ENCODE data around the gene NOTCH1.

Gene NOTCH1

DNA sequence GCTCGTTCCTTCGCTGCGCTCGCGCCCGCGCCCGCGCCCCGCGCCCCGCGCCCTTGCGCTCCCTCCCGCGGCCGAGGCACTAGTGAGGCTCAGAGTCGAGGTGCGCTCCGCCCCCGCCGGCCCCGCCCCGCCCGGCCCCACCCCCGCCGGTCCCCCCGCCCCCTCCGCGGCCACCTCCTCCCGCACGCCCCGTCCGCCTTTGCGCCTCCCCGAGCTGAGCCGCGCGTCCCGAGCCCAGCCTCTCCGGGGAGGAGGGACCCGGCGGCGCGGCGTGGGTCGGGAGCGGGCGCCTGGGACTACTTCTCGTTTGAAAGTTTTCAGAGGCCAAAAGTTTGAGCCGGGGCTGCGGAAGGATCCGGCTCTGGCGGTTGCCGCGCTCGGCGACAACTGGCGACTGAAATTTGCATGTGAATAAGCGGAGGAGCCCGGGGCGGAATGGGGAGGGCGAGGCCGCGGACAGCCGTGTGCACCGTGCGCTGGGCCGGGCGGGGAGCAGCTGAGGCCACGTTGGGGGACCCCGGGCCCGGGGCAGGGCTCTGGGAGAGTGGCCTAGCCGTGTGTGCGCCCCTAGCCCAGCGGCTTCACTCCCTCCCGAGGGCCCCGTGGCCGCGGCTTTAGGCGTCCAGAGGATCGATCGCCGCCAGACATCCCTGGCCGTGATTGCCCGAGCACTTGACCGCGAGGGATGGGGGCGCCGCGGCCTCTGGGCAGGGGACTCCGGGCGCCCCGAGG lies at the start of gene NOTCH1:
Gene NOTCH1 (minus strand): TSS at position 84 of the 732 bp plus-strand sequence. CDS start 262 bp downstream, outside the sequence.
- peak; percentile 59 for TF ChIP-seq POLR2A (IDR thresholded peaks at IDR 0.05; ENCODE audit: low read depth, low read length)
- FAIRE-seq (no peak), DNase-seq (ENCODE audit: insufficient read length, low spot score) (peak; percentile 99)

DNA sequence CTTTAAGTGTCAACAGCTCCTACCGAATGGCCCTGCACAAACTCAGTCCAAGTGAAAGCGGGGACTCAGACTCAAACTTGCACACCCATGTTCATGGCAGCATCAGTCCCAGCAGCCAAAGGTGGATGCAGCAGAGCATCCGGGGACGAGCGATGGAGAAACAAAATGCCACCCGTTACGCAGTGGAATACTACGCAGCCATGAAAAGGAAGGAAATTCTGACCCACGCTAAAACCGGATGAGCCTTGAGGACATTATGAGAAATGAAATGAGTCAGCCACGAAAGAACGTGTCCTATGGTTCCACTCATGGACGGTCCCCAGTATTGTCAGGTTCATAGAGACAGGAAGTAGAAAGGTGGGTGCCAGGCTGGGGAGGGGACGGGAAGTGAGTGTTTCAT lies 48.6 kb upstream of the NOTCH1 start:
- no peak for DNase-seq (ENCODE audit: insufficient read length, low spot score)
- FAIRE-seq, result no peak
- no peak for TF ChIP-seq POLR2A (IDR thresholded peaks at IDR 0.05; ENCODE audit: low read depth, low read length)

DNA sequence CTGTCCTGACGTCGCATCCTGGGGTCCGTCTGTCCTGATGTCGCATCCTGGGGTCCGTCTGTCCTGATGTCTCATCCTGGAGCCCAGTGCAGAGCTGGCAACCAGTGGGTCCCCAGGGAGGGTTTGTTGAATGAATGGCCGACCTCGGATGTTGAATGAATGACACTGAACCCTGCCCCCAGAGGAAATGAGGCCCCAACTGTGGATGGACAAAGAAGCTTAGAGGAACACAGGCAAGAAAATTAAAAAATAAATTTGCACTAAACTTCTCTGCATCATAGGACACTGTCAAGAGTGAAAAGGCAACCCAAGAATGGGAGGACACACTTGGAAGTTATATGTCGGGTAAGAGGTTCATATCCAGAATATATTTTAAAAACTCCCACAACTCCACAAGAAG lies 47.7 kb upstream of the NOTCH1 start:
- DNase-seq (ENCODE audit: insufficient read length, low spot score) (no peak), FAIRE-seq (no peak)
- TF ChIP-seq POLR2A (IDR thresholded peaks at IDR 0.05; ENCODE audit: low read depth, low read length), result no peak

DNA sequence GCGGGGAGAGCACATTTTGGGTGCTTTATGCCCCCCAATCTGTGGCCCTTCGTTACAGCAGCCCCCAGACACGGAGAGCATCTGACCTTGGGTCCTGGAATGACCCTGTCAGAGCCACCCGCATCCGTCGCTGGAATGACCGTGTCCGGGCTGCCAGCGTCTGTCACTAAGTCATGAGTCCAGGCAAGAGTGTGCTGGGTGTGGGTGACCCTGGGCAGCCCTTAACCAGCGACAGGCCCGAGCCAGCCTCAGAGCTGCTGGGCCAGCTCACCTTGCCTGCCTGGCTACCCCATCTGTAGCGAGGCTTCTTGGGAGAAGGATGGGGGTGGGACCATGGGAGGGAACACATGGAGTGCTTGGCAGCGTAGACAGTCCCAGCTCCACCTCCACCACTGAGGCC lies 46.8 kb upstream of the NOTCH1 start:
- no peak for DNase-seq (ENCODE audit: insufficient read length, low spot score)
- FAIRE-seq, result no peak
- TF ChIP-seq POLR2A (IDR thresholded peaks at IDR 0.05; ENCODE audit: low read depth, low read length), result no peak

DNA sequence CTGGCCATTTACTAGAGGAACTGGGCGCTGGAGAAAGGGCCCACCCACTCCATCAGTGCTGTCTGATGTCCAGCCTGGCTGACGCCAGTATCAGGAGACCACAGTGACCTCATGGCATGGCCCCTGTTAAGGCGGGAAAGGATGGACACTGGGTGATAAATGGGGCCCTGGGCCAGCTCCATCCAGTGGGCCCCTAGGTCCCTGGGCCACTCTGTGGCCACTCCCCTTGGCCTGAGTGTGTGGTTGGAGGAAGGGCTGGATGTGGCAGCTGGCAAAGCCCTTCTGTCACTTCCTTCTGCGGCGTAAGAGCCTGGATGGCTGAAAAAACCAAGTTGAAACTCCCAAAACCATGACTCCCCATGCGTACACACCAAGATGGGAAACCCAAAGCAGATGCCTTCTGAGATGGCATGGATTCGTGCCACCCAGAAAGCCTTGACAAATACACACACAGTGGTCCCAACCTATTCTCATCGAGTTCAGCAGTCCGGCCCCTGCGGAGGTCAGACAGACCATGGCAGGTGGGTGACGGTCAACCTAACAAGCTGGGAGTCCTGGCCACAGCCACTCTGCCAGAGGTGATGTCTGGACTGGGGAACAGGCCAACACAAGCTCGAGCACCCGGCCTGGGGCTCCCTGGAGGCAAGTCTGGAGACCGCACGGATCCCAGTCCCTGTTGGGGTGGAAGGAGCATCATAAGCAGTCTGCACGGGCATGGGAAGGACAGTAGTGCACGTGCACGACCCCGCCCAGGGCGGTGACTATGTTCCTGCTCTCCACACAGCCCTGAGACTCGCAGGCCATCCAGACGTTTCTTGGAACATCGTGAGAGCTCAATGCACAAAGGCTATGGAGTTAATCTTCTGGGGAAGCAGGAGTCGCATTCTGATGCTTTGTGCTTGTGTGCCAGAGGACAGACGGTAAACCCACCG lies 45.2 kb upstream of the NOTCH1 start:
- FAIRE-seq, result no peak
- DNase-seq (ENCODE audit: insufficient read length, low spot score), result no peak
- TF ChIP-seq POLR2A (IDR thresholded peaks at IDR 0.05; ENCODE audit: low read depth, low read length), result no peak

DNA sequence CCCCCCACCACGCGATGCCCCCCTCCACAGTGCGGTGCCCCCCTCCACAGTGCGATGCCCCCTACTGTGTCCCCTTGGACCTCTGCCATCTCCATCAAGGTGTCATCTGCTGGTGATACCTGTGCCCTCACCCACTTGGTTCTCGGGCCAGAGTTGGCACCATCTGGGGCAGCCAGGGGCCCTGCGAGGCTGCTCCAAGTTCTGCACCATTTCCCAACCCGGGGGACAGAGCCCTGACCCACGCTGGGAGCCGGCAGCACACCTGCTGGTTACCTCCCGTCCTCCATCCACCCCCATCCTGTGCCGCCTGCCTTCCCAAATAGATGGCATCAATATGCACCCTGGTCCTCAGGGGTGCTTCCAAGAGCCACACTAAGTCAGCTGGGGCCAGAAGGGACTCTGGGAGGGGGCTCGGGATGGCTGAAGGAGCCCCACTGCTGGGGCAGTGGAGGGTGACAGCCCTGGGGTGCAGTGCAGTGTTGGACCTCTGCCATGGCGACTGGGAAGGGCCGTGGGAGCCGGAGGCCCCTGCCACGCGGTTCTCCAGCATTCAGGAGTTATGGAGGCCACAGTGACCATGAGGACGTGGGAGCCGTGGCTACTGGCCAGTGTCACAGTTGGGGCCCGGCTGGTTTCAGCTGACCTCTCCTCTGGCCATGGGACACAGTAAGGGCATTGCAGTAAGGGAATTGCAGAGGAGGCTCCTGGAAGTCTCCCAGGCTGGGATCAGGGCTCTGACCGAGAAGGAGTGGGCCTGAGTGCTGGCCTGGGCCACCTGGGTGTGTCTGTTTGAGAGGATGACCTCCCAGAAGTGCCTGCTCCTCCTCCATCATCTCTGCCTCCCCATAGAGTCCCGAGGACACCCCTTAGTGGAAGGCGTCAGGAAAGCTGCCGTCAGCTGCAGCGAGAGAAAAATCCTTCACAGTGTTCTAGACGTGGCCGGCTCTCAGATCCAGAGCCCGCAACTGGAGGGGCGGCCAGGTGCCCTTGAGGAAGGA lies 44.2 kb upstream of the NOTCH1 start:
- no peak for DNase-seq (ENCODE audit: insufficient read length, low spot score)
- no peak for TF ChIP-seq POLR2A (IDR thresholded peaks at IDR 0.05; ENCODE audit: low read depth, low read length)
- FAIRE-seq, result no peak

DNA sequence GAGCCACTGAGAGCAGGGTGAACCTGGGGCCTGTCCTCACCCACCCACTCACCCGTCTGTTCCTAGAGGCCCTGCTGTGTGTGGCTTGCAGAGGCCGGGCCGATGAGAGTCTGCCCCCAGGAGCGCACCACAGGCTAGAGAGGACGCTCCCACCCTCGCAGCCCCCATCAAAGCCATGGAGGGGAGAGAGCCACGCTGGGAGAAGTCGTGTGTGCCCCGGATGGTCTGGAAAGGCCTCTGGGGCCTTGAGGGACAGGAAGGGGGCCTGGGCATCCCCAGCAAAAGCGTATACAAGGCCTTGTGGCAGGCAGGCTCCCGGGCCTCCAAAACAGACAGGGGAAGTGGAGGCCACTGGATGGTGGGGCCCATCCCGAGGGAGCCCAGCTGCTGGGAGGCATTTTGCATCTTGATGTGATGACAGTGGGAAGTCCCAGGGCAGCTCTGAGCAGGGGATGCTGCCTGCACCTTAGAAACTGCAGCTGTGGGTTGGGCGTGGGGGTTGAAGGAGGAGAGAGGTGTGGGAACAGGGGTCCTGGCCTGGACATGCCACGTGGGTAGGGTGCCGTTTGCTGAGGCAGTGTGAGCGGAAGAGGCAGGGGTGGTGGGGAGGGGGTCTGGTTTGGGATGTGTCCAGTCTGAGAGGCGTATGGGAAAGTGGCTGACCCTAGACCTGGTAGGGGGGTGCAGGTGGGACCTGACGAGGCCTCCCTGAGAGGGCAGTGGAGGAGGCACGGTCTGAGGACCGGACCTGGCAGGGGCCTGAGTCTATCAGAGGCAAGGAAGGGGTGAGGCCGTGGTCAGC lies 43.0 kb upstream of the NOTCH1 start:
- no peak for TF ChIP-seq POLR2A (IDR thresholded peaks at IDR 0.05; ENCODE audit: low read depth, low read length)
- DNase-seq (ENCODE audit: insufficient read length, low spot score) (no peak), FAIRE-seq (no peak)

DNA sequence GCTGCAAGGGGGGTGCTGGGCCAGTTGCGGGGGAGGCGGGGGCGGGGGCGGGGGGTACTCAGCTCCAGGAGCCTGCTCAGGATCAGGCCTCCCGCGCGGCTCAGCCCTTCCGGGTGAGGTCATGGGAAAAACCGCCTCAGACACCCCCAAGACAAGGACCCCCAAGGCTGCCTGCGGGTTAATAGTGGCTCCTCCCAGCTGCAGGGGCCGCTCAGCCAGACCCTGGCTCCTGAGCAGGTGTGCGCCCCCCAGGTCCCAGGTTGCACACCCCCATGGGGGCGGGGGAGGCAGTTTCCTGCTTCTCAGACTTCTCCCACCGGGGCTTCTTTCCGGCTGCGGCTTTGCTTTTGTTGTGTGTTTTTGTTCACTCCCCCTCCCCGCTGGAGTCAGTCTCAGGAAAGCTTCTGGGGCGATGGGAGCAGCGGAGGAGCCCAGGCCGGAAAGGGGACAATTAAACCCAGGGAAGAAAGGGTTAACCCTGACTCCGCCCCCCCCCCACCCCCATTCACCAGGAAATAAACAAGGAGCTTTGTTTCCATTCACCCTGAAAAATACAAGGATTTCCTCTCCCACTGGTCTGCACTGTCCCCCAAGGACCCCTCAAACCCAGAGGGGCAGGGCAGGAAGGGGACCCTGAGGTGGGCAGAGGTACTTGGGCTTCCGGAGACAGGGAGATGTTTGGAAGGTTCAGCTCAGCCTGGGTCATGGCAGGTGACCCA lies 42.3 kb upstream of the NOTCH1 start:
- DNase-seq (ENCODE audit: insufficient read length, low spot score), result no peak
- FAIRE-seq, result no peak
- TF ChIP-seq POLR2A (IDR thresholded peaks at IDR 0.05; ENCODE audit: low read depth, low read length), result no peak

DNA sequence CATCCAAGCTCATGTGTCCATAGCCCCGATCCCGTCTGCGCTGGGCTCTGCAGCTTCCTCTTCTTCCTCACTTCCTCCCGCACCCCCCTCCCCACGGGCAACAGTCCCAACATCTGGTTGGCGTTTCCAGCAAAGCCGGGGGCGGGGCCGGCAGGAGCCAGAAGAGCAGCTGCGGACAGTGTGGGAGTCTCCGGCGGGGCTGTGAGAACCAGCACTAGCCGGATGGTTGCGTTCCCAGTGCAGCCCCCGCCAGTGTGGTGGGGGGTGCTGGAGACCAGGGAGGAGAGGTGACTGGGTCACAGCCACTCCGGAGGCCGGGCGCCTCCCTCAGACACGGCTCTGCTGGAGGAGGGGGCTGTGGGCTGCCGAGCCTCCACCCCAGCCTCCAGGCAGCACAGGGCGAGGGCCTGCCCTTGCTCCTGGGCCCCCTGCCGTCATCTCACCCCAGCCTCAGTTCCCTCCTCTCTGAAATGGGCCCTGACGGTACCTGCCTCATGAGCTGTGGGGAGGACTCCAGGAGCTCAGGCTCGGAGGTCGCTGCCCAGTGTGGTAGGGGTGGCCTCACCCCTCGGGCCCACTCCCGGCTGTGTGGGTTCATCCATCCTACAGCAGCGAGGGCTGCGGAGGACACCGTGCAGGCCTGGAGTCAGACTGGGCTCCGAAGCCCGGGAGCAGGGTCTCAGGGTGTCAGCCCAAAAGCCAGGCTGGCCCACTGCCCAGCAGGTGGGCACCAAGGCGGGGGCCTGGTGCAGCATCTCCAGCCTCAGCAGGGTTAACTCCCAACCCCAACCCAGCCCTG lies 41.5 kb upstream of the NOTCH1 start:
- no peak for TF ChIP-seq POLR2A (IDR thresholded peaks at IDR 0.05; ENCODE audit: low read depth, low read length)
- FAIRE-seq (no peak), DNase-seq (ENCODE audit: insufficient read length, low spot score) (no peak)

DNA sequence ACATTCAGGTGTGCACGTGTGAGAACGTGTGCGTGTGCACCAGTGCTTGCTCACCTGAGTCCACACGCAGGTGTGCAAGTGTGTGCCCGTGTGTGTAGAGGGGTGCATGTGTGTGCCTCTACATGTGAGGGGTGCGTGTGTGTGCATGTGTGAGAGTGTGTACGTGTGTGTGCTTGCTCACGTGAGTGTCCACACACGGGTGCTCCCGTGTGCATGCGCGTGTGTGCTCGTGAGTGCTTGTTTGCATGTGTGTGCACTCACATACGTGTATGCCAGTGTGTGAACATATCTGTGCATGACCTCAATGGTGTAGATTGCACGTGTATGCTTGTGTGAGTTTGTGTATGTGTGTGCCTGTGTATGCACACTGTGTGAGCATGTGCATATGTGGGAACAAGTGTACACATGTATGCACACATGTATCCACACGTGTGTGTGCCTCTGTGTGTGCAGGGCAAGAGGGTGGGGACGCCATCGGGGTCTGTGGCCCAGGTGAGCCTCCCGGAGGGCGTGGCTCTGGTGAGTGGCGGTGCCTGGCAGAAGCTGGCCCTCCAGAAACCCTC lies 40.6 kb upstream of the NOTCH1 start:
- DNase-seq (ENCODE audit: insufficient read length, low spot score) (no peak), FAIRE-seq (no peak)
- TF ChIP-seq POLR2A (IDR thresholded peaks at IDR 0.05; ENCODE audit: low read depth, low read length), result no peak

DNA sequence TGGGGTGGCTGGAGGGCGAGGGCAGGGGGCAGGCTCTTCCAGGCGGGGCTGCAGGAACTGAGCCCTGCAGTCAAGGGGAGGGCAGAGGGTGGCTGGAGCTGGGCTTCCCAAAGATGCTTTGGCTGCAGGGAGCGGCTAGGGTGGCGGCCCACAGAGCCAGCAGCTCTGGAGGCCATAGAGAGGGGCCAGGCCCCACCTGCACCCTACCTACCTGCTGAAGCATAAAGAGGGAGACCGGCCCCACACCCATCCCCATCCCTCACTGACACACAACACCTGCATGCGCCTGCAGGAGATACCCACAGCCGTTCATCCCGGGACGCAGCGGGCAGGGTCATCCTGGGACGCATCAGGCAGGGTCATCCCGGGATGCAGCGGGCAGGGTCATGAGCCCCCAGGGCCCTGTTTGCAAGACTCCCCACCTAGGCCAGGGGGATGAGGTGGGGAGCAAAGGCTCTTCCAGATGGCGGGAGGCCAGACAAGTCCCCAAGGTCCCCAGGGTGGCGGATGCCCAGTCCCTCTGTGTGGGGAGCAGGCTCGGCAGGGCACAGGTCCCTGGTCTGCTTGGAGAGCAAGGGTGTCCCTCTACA lies 39.8 kb upstream of the NOTCH1 start:
- DNase-seq (ENCODE audit: insufficient read length, low spot score), result no peak
- FAIRE-seq, result no peak
- TF ChIP-seq POLR2A (IDR thresholded peaks at IDR 0.05; ENCODE audit: low read depth, low read length), result no peak

Measured in H54 (cell line).